ENCODE measurements around the gene MAP3K20.
"Not testable (repeated sequence)": the region's sequence is repeated elsewhere in the genome, so short reads cannot be mapped to it uniquely, and the experiment has no call there.

Gene MAP3K20

GRCh38 chr2:173163357-173163756 is 87.7 kb downstream of the MAP3K20 start:
- not testable (repeated sequence) for DNase-seq

GRCh38 chr2:173164396-173164795 is 88.8 kb downstream of the MAP3K20 start:
- no peak for DNase-seq

- no peak for DNase-seq
Measured at GRCh38 chr2:173165443-173166238, 90.0 kb downstream of the MAP3K20 start.

- DNase-seq, result no peak
Measured at GRCh38 chr2:173171321-173171720, 95.7 kb downstream of the MAP3K20 start.

- no peak for DNase-seq
Measured at GRCh38 chr2:173171924-173172643, 96.4 kb downstream of the MAP3K20 start.

- not testable (repeated sequence) for DNase-seq
Measured at GRCh38 chr2:173174339-173174738, 98.7 kb downstream of the MAP3K20 start.

GRCh38 chr2:173175222-173175621 is 99.6 kb downstream of the MAP3K20 start:
- no peak for DNase-seq

GRCh38 chr2:173181982-173182381 is 106.3 kb downstream of the MAP3K20 start:
- DNase-seq, result no peak

GRCh38 chr2:173184031-173185004 is 108.7 kb downstream of the MAP3K20 start:
- no peak for DNase-seq

- DNase-seq, result no peak
Measured at GRCh38 chr2:173185437-173185836, 109.8 kb downstream of the MAP3K20 start.

- no peak for DNase-seq
Measured at GRCh38 chr2:173187941-173188788, 112.5 kb downstream of the MAP3K20 start.

GRCh38 chr2:173191601-173192000 is 116.0 kb downstream of the MAP3K20 start:
- no peak for DNase-seq

- no peak for DNase-seq
Measured at GRCh38 chr2:173192071-173192470, 116.4 kb downstream of the MAP3K20 start.

GRCh38 chr2:173193925-173194324 is 118.3 kb downstream of the MAP3K20 start:
- no peak for DNase-seq

- no peak for DNase-seq
Measured at GRCh38 chr2:173195100-173195499, 119.5 kb downstream of the MAP3K20 start.

- DNase-seq, result no peak
Measured at GRCh38 chr2:173196080-173196479, 120.4 kb downstream of the MAP3K20 start.

GRCh38 chr2:173196638-173197037 is 121.0 kb downstream of the MAP3K20 start:
- DNase-seq, result no peak

GRCh38 chr2:173198327-173198726 is 122.7 kb downstream of the MAP3K20 start:
- no peak for DNase-seq

- DNase-seq, result no peak
Measured at GRCh38 chr2:173199294-173199693, 123.6 kb downstream of the MAP3K20 start.

- no peak for DNase-seq
Measured at GRCh38 chr2:173202570-173202969, 126.9 kb downstream of the MAP3K20 start.

- DNase-seq, result no peak
Measured at GRCh38 chr2:173204316-173204715, 128.7 kb downstream of the MAP3K20 start.

- no peak for DNase-seq
Measured at GRCh38 chr2:173205375-173205774, 129.7 kb downstream of the MAP3K20 start.
